HepG2 (cell line): ENCODE measurements around the gene STH. TPM values are rescaled to one million over a fixed set of nuclear protein-coding genes. Genes with fewer than 3 reads are reported as not detected.

Experiments
- ATAC-seq: fragments of 200-7000 bp; cut with Tn5 transposase; 3 replicates; pipeline ENCODE4 v1.9.1; 2020; ENCODE audit warnings: mild to moderate bottlenecking, moderate library complexity
- BruUV-seq: library from RNA; stranded (reverse); fragments of 400-500 nt; replicated peaks from 2 replicates; lab custom pipeline; 2021; lab: Mats Ljungman, UMichigan
- CTCF ChIA-PET: fragments of 300-600 bp; formaldehyde crosslinking; extraction: SDS; loops from one replicate; lab custom pipeline; 2021; ENCODE audit warnings: low total read pairs, inconsistent platforms, low intra/inter-chr PET ratio; lab: Yijun Ruan, JAX
- POLR2A ChIA-PET: fragments of 350-600 bp; sonication (Branson Sonifier 250); formaldehyde crosslinking; loops from one replicate; lab custom pipeline; 2020; ENCODE audit warnings: antibody characterized with exemption, inconsistent platforms; lab: Yijun Ruan, JAX
- DNase-seq: peaks from one replicate; pipeline ENCODE4 v3.0.0-alpha.2; 2015; ENCODE audit warnings: low spot score
- FAIRE-seq: peaks from 3 replicates; lab custom pipeline; 2011; peaks lifted over from hg19 to GRCh38; lab: Jason Lieb, UNC
- H2AFZ ChIP-seq: one replicate; pipeline ENCODE4 v1.6.1; 2011; ENCODE audit warnings: low read length, inconsistent platforms
- H3K27ac ChIP-seq: fragments of 300-600 bp; 3 replicates; pipeline ENCODE4 v1.8.0; 2011; ENCODE audit warnings: mixed run types, mild to moderate bottlenecking, mixed read lengths, low read length, inconsistent platforms; ENCODE audit not compliant: insufficient read depth; ENCODE audit errors: extremely low read length
- H3K27me3 ChIP-seq, 2 experiments: fragments of 200-600 bp in 1 of 2; 2 replicates in 1 of 2; 3 replicates in 1 of 2; pipeline versions ENCODE4 v1.6.0 to v1.8.0; 2011; ENCODE audit warnings: low read length in 2 of 2, mild to moderate bottlenecking in 2 of 2, moderate library complexity in 2 of 2, inconsistent platforms in 1 of 2; ENCODE audit not compliant: insufficient read depth in 2 of 2, control insufficient read depth in 1 of 2
- H3K36me3 ChIP-seq, 2 experiments: fragments of 200-600 bp in 1 of 2; replicated peaks in 1 of 2; 2 replicates in 1 of 2; 3 replicates in 1 of 2; pipeline versions ENCODE4 v1.5.1 to v1.8.0; 2011; ENCODE audit warnings: low read length in 2 of 2, inconsistent platforms in 1 of 2; ENCODE audit not compliant: insufficient read depth in 2 of 2, control insufficient read depth in 1 of 2
- H3K4me1 ChIP-seq: 2 replicates; pipeline ENCODE4 v1.5.1; 2012; ENCODE audit warnings: low read length, inconsistent platforms; ENCODE audit not compliant: insufficient read depth
- H3K4me2 ChIP-seq: 2 replicates; pipeline ENCODE4 v1.6.0; 2011; ENCODE audit warnings: low read depth, low read length, inconsistent platforms
- H3K4me3 ChIP-seq, 3 experiments: fragments of 200-600 bp in 1 of 3; sonication (generic), shearing (Covaris generic) in 1 of 3; replicated peaks in 1 of 3; 2 replicates each; pipeline ENCODE4 v1.5.1; 2011 to 2016; ENCODE audit warnings: low read length in 3 of 3, inconsistent platforms in 2 of 3, low read depth in 2 of 3, mild to moderate bottlenecking in 2 of 3, control low read depth in 1 of 3, mixed read lengths in 1 of 3; ENCODE audit not compliant: insufficient read depth in 1 of 3
- H3K79me2 ChIP-seq: one replicate; pipeline ENCODE4 v1.6.1; 2011; ENCODE audit warnings: low read length, inconsistent platforms; ENCODE audit not compliant: insufficient read depth
- H3K9ac ChIP-seq: 2 replicates; pipeline ENCODE4 v1.6.0; 2011; ENCODE audit warnings: mild to moderate bottlenecking, low read depth, low read length, inconsistent platforms; ENCODE audit not compliant: insufficient read depth
- H3K9me3 ChIP-seq: 2 replicates; pipeline ENCODE4 v1.5.1; 2012; ENCODE audit warnings: mild to moderate bottlenecking, low read length
- H4K20me1 ChIP-seq: 2 replicates; pipeline ENCODE4 v1.6.0; 2011; ENCODE audit warnings: inconsistent platforms, mild to moderate bottlenecking, low read length, moderate library complexity; ENCODE audit not compliant: insufficient read depth
- ADNP ChIP-seq: sonication (generic); formaldehyde crosslinking; IDR thresholded peaks from 2 replicates; pipeline ENCODE4 v1.4.0; 2020; ENCODE audit warnings: missing genetic modification reagents
- JDP2 ChIP-seq: sonication (generic); formaldehyde crosslinking; IDR thresholded peaks from 2 replicates; pipeline ENCODE4 v1.8.1; 2022; ENCODE audit warnings: missing genetic modification reagents, borderline replicate concordance
- MAFF ChIP-seq: IDR thresholded peaks from 2 replicates; pipeline ENCODE4 v1.6.1; 2011; ENCODE audit warnings: low read depth, low read length, improper control_type of control experiment
- MAFK ChIP-seq, 2 experiments: IDR thresholded peaks in 1 of 2; conservative IDR thresholded peaks in 1 of 2; 2 replicates each; pipeline ENCODE4 v1.6.1; 2011; ENCODE audit warnings: improper control_type of control experiment in 2 of 2, low read length in 2 of 2
- PHF21A ChIP-seq: sonication (generic); formaldehyde crosslinking; IDR thresholded peaks from 2 replicates; pipeline ENCODE4 v1.5.0; 2020; ENCODE audit warnings: mild to moderate bottlenecking, missing genetic modification reagents
- SRSF9 ChIP-seq: fragments of 200-400 bp; formaldehyde crosslinking; IDR thresholded peaks from 2 replicates; pipeline ENCODE4 v1.6.1; 2018; ENCODE audit warnings: borderline replicate concordance, mild to moderate bottlenecking, low read depth, low read length; ENCODE audit not compliant: insufficient read depth, poor library complexity, severe bottlenecking
- ZMAT3 ChIP-seq: sonication (generic); formaldehyde crosslinking; conservative IDR thresholded peaks from 2 replicates; pipeline ENCODE4 v1.7.0; 2021; ENCODE audit warnings: missing genetic modification reagents
- ZNF143 ChIP-seq: sonication (generic); formaldehyde crosslinking; IDR thresholded peaks from 2 replicates; pipeline ENCODE4 v1.4.0; 2020; ENCODE audit warnings: missing genetic modification reagents
- ZNF205 ChIP-seq: IDR thresholded peaks from 2 replicates; pipeline ENCODE4 v1.6.1; 2018; ENCODE audit warnings: missing biosample characterization, missing genetic modification reagents
- ZNF335 ChIP-seq: sonication (generic); formaldehyde crosslinking; IDR thresholded peaks from 2 replicates; pipeline ENCODE4 v1.4.0; 2020; ENCODE audit warnings: missing genetic modification reagents
- ZNF557 ChIP-seq: sonication (generic); formaldehyde crosslinking; IDR thresholded peaks from 2 replicates; pipeline ENCODE4 v1.4.0; 2020; ENCODE audit warnings: missing genetic modification reagents
- ZNF616 ChIP-seq: sonication (generic); formaldehyde crosslinking; IDR thresholded peaks from 2 replicates; pipeline ENCODE4 v1.5.0; 2020; ENCODE audit warnings: low read depth, mild to moderate bottlenecking, missing genetic modification reagents
- ZNF775 ChIP-seq: sonication (generic); formaldehyde crosslinking; IDR thresholded peaks from 2 replicates; pipeline ENCODE4 v1.4.0; 2020; ENCODE audit warnings: missing genetic modification reagents, mild to moderate bottlenecking, moderate library complexity, borderline replicate concordance
- ZSCAN22 ChIP-seq: sonication (generic); formaldehyde crosslinking; IDR thresholded peaks from 2 replicates; pipeline ENCODE4 v1.4.0; 2020; ENCODE audit warnings: mild to moderate bottlenecking, missing genetic modification reagents
- WGBS: methylation state at CpG from one replicate; pipeline ENCODE4 v1.1.6; 2017; ENCODE audit warnings: low lambda C conversion rate; 5-methylcytosine and 5-hydroxymethylcytosine counted together
- in situ Hi-C: cut with HindIII; loops from 2 replicates; pipeline ENCODE4 v1.10.0; 2017; ENCODE audit warnings: low pct_unique_long_range_greater_than_20kb; ENCODE audit not compliant: extremely low pct_ligation_motif_present
- intact Hi-C: fragments of 100-400 bp; cut with micrococcal nuclease; formaldehyde crosslinking; loops from one replicate; pipeline ENCODE4 v1.10.0; 2022; ENCODE audit not compliant: unreplicated experiment
- polyA plus RNA-seq, 8 experiments: library from polyadenylated mRNA; depleted of rRNA in 3 of 8; stranded (reverse) in 7 of 8; unstranded in 1 of 8; fragments of >200 nt; fragmentation: Illumina TruSeq in 4 of 8; extraction: Trizol in 4 of 8; gene quantifications; 2 replicates each; pipeline versions ENCODE4 v1.2.1 to v1.2.3, GENCODE V29; 2011 to 2016; ENCODE audit warnings: low read depth in 4 of 8, missing spikeins in 1 of 8, mixed read lengths in 1 of 8; ENCODE audit not compliant: insufficient read depth in 1 of 8
- total RNA-seq, 5 experiments: library from RNA; depleted of rRNA; stranded (reverse); fragments of >200 nt; fragmentation: Illumina TruSeq; extraction: Trizol; gene quantifications; 2 replicates each; pipeline ENCODE4 v1.2.3, GENCODE V29; 2016; ENCODE audit warnings: low read depth in 1 of 5
- TF ChIP-seq, protein P1 (sequence below): sonication (generic); formaldehyde crosslinking; IDR thresholded peaks from 2 replicates; pipeline ENCODE4 v1.9.0; 2021; ENCODE audit warnings: missing genetic modification reagents, borderline replicate concordance

STH gene
- total and polyA plus RNA-seq, 2 of the 13 experiments (the other 11 are each of a cell fraction or from before 2014, with no cell fraction given), result not detected

DNA sequence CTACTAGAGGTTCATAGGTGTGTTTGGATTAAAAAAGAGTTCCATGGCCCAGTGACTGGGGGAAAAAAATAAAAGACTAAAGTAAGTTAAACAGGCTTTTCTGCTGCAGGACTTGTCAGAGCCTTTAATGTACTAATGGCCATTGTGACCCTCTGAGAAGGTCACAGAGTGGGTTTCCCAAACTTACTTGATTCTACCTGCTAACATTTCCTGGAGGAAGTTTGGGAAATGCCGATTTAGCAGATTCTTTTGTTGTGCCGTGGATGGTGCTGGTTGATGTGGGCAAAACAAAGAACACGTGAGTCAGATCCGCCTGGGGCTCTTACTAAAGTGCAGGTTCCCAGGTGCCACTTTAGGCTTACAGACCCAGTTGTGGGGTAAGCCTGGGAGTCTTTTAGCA, 13.6 kb upstream of the STH start:
- no peaks in the 10 kb centered on the region for H4K20me1 ChIP-seq
- no peaks in the 10 kb centered on the region for H3K9me3 ChIP-seq
- H3K9ac ChIP-seq, result no peak overlapping the region
- H3K4me3 ChIP-seq, result no peak overlapping the region
- no peak for FAIRE-seq
- no peak for ATAC-seq
- no peaks in the 10 kb centered on the region for H3K36me3 ChIP-seq
- intact Hi-C loops (no loop called here), in situ Hi-C loops (no loop called here)
- WGBS, result 22% methylated on average over 4 of the region's 4 CpGs
- H3K27me3 ChIP-seq, result peaks cover 0 to 9% of the 10 kb centered on the region in 2 experiments; a peak in 2 of 5 replicates
- H3K79me2 ChIP-seq, result no peaks in the 10 kb centered on the region
- CTCF ChIA-PET, result no interaction called here
- POLR2A ChIA-PET, result no interaction called here
- H3K4me2 ChIP-seq, result no peak overlapping the region
- DNase-seq, result no peak
- no peak for TF ChIP-seq SRSF9
- TF ChIP-seq MAFK (conservative IDR thresholded peaks at IDR 0.05 in 1 of 2, IDR thresholded peaks at IDR 0.05 in 1 of 2; ENCODE audit: low read length in 2 of 2), result peak; percentile 95 to 96
- TF ChIP-seq ZNF335 (CRISPR knock-in tag), result no peak
- no peak for TF ChIP-seq ZNF616 (CRISPR knock-in tag)
- no peak for TF ChIP-seq ZMAT3 (CRISPR knock-in tag)
- TF ChIP-seq, protein P1, sequence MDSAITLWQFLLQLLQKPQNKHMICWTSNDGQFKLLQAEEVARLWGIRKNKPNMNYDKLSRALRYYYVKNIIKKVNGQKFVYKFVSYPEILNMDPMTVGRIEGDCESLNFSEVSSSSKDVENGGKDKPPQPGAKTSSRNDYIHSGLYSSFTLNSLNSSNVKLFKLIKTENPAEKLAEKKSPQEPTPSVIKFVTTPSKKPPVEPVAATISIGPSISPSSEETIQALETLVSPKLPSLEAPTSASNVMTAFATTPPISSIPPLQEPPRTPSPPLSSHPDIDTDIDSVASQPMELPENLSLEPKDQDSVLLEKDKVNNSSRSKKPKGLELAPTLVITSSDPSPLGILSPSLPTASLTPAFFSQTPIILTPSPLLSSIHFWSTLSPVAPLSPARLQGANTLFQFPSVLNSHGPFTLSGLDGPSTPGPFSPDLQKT (CRISPR knock-in tag), result no peak
- no peak for TF ChIP-seq ZNF775 (CRISPR knock-in tag)
- no peak for TF ChIP-seq ZSCAN22 (CRISPR knock-in tag)
- no peak for TF ChIP-seq PHF21A (CRISPR knock-in tag)
- no peak for TF ChIP-seq JDP2 (CRISPR knock-in tag)
- TF ChIP-seq ADNP (CRISPR knock-in tag), result no peak
- TF ChIP-seq MAFF, result peak; percentile 94
- no peak for TF ChIP-seq ZNF143 (CRISPR knock-in tag)
- TF ChIP-seq ZNF557 (CRISPR knock-in tag), result no peak
- no peak for TF ChIP-seq ZNF205 (CRISPR knock-in tag)
- TF ChIP-seq, all 625 proteins: peak for 2
- Histone ChIP-seq H3K4me1 (peaks cover 27% of the 10 kb centered on the region), H3K27ac (no peak overlapping the region), H2AFZ (no peak overlapping the region)
- BruUV-seq, result no TSS peak
